HG03025 (cell line): ENCODE results near the gene C6orf118.

Experiments
- ATAC-seq: cut with Tn5 transposase; IDR thresholded peaks from one replicate; pipeline ENCODE4 v1.9.1; 2021; ENCODE audit warnings: mild to moderate bottlenecking, moderate library complexity; ENCODE audit not compliant: unreplicated experiment, low FRiP score

Gene C6orf118

DNA sequence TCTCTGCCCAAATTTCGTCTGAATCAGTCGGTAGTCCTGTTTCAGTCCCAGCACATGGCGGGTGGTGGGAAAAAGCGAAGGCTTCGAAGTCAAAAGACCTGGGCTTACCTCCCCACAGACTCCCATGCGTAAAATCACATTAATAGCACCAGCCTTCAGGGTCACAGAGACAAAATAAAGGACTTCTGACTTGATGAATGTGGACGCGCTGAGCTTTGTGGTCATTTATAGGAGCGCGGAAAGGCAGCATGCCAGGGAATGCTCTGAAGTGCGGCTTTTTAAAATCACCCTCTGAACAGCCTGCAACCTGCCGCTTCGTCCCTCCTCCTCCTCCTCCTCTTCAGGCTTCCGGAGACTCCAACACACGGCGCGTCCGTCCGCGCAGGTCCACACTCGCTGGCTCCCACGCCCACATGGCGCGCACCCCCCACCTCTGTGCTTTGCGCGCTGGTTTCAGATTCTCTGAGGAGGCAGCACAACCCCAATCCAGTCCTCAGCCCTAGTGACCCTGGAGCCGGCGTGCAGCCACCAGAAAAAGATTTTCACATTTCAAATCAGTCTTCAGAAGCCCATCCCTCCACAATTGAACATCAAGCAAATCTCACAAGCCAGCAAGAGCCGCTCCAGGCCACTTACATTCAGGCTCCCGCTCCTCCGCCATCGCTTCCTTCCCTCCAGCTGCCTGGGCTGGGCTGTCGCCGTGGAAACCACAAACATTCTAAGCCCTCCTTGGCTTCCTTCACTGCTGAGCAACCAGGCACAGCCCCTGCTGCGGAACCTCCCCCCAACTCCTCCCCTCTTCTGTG lies at the start of gene C6orf118:
Gene C6orf118, minus strand, starts transcription at position 680 of the 806 bp plus-strand sequence. Its CDS starts 19 bp downstream, at position 661.
- ATAC-seq, result no peak

GRCh38 chr6:165345700-165346099 lies 36.3 kb upstream of the C6orf118 start:
- ATAC-seq, result no peak

- ATAC-seq, result no peak
Measured at GRCh38 chr6:165340532-165340931, 31.1 kb upstream of the C6orf118 start.

- no peak for ATAC-seq
Measured at GRCh38 chr6:165325609-165326008, 16.2 kb upstream of the C6orf118 start.

- no peak for ATAC-seq
Measured at GRCh38 chr6:165321555-165322145, 12.2 kb upstream of the C6orf118 start.

DNA sequence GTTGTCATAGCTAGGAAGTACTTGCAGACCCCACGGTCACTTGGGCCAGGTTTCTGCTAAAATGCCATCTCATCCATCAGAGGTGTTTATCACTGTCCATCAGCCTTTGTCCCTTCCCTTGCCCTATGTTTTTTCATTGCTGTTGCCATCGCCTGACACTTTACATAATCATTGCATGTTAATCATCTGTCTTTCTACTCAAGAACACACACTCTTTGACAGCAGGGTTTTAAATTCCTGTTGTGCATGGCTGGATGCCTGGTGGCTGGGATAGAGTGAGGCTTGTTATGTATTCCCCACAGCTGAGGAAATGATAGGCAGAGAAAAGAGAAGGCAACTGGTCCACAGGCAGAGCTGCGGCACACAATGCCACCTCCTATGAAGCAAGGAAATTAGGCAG lies 11.7 kb upstream of the C6orf118 start:
- no peak for ATAC-seq

GRCh38 chr6:165317723-165318122 lies 8.3 kb upstream of the C6orf118 start:
- ATAC-seq, result no peak

GRCh38 chr6:165306955-165307354 lies 2.5 kb downstream of the C6orf118 start:
- no peak for ATAC-seq

- no peak for ATAC-seq
Measured at GRCh38 chr6:165301372-165302246, 7.8 kb downstream of the C6orf118 start.

DNA sequence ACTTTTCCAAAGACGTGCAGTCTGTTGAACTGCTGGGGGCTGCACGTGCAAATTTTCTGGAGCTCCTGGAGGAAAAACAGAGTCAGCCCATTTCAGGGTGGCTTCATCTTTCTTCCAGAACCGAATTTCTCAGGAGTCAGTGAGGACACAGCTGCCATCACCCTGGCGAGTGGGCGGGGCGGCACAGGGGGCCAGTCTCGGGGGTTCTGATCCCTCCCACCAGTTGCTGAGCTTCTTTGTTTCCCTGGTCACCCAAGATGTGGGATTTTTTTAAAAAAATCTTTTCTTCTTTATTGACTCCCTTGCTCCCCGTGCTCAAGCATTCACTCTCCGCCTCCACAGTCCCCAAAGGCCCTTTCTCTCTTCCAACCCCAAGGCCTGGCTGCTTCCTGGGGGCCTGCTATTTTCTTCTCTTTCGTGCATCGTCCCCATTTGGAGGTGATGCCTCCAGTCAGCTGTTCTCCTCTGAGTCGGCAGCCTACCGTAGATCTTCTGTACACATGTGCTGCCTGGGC lies 8.9 kb downstream of the C6orf118 start:
- ATAC-seq, result no peak

- no peak for ATAC-seq
Measured at GRCh38 chr6:165298875-165299274, 10.5 kb downstream of the C6orf118 start.

DNA sequence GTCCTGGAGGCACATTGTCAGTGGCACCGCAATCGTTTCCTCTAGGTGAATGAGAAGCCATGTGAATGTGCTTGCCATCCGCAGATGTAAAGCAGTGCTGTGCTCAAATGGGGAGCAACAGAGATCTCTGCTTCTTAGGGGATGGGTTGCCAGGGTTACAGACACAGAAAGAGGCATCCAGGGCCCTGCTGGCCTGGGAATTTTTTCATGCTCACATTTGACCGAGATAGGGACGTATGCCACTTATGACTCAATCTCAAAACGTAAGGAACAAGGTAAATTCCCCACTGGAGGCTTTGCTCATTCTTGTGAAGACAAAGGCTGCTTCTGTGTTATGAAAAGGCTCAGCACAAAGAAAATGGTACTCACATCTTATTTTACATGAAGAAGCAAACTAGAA lies 11.0 kb downstream of the C6orf118 start:
- no peak for ATAC-seq

DNA sequence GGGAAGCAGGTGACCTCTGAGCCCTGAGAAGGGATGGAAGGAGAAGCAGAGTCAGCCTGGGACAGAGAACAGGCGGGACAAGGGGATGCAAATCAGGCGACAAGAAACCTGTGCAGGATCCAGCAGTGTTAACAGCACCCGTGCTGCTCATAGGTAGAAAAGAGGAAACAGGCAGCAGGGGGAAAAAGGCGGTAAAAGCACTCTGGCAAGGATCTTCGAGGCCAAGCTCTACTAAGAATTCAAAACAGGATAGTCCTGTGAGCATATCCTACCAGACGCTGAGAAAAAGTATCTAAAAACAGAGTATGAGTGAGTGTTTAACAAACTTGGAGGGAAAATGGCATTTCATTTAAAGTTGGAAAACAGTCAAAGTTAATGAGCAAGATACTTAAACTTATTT lies 16.7 kb downstream of the C6orf118 start:
- ATAC-seq, result no peak

GRCh38 chr6:165274611-165275010 lies 34.8 kb downstream of the C6orf118 start:
- no peak for ATAC-seq

GRCh38 chr6:165272585-165272984 lies 36.8 kb downstream of the C6orf118 start:
- ATAC-seq, result no peak

GRCh38 chr6:165268987-165269386 lies 40.4 kb downstream of the C6orf118 start:
- ATAC-seq, result no peak

DNA sequence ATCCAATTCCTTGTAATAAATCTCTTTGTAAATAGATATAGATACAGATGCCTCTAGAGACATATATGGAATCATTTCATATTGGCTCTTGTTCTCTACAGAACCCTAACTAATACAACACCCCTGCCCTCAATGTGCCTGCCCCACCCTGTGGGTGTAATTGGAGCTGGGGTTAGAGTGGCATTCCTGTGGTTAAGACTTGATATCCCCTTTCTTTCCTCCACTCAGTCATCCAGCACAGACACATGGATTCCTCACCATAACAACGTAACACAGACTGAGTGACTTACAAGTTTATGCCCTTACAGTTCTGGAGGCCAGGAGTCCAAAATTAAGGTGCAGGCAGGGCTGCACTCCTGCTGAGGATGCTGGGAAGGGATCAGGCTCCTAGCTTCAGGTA lies 42.8 kb downstream of the C6orf118 start:
- ATAC-seq, result no peak

DNA sequence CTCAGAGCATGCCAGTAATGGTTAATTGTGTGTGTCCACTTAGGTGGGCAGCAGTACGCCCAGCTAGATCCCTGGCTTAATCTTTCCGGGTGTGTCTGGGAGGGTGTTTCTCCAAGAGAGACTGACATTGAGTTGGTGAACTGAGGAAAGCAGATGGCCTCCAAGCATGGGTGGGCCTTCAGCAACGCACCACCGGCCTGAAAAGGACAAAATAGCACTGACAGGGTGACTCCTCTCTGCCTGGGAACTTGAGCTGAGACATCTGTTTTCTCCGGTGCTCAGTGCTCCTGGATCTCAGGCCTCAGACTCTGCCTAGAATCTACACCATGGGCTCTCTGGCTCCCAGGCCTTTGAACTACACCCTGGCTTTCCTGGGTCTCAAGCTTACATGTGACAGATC lies 43.2 kb downstream of the C6orf118 start:
- no peak for ATAC-seq

- no peak for ATAC-seq
Measured at GRCh38 chr6:165260462-165260861, 48.9 kb downstream of the C6orf118 start.

DNA sequence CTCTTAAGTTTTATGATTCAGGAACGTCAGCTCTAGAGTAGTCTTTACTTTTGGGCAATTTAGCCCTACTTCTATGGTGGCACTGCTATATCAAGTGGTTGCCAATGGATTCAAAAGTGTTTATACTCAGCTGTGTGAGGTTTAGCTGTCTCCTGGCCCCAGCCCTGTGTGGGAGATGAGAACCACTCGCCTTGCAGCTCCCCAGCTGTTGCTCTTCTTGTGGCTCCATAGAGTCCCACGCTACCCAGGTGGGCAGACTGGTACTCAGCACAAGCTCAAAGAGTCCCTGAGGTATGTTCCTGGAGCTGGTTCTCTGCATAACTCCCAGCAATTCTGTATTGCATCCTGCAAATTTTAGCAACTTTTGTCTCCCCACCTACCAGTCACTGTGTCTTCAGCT lies 59.6 kb downstream of the C6orf118 start:
- ATAC-seq, result no peak

DNA sequence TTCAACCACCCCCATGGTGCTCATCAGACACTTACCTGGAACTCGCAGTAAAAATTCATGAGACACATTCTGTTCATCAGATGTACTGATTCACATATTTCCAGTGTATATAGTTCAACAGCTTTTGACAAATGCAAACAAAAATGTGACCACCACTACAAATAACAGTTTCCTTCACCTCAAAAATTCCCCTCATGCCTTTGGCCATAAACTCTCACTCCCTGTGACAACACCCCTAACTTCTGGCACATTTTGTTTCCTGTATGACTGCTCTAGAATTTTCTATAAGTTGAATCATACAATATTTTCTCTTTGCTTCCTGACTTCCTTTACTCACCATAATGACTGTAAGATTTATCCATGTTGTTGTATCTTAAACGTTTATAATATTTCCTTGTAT lies 63.7 kb downstream of the C6orf118 start:
- no peak for ATAC-seq
